T-helper 9 cell (primary cell): ENCODE data around the gene CAPN7.

Experiments used
- DNase-seq: peaks from one replicate; pipeline ENCODE4 v3.0.0-alpha.2; 2020

CAPN7 gene

GRCh38 chr3:15301761-15302160 is 95.7 kb downstream of the CAPN7 start:
- no peak for DNase-seq
